Gastroesophageal sphincter (tissue), 3 donors: Measurements from ENCODE around the gene OR2M7.

Experiments
- POLR2A ChIP-seq, 2 donors: fragments of 450-650 bp; IDR thresholded peaks; one replicate each; pipeline ENCODE4 v1.6.1; 2017; ENCODE audit warnings: antibody characterized with exemption in 2 of 2, mild to moderate bottlenecking in 2 of 2, moderate library complexity in 1 of 2
- TF ChIP-seq, protein P1 (sequence below), 4 experiments: fragments of 200-600 bp in 2 of 4; fragments of 450-650 bp in 2 of 4; sonication (generic) in 1 of 4; IDR thresholded peaks; one replicate each; pipeline ENCODE4 v1.5.1; 2017 to 2019; ENCODE audit warnings: antibody characterized with exemption in 4 of 4, mild to moderate bottlenecking in 2 of 4, moderate library complexity in 2 of 4

DNA sequence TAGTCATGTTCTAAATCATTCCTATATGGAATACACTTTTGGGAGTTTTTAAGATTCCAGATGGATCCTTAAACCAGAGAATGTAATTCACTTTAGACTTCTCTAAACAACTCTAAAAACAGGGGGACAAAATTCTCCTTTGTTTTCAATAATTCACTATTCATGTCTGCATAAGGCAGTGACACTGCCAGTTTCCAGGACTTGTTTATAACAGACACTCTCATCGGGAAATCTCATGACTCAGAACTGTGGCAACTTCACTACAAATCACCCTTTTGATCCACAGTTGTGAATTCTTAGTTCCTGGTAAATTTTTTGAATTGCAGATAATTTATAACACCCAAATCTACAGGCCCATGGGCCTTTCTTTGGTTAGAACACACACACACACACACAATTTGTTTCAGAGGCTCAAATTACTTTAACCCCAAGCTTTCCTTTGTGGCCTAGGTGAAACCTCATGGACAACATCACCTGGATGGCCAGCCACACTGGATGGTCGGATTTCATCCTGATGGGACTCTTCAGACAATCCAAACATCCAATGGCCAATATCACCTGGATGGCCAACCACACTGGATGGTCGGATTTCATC is 36.9 kb upstream of the OR2M7 start, which contains the start of gene OR2T4:
- TF ChIP-seq, protein P1, sequence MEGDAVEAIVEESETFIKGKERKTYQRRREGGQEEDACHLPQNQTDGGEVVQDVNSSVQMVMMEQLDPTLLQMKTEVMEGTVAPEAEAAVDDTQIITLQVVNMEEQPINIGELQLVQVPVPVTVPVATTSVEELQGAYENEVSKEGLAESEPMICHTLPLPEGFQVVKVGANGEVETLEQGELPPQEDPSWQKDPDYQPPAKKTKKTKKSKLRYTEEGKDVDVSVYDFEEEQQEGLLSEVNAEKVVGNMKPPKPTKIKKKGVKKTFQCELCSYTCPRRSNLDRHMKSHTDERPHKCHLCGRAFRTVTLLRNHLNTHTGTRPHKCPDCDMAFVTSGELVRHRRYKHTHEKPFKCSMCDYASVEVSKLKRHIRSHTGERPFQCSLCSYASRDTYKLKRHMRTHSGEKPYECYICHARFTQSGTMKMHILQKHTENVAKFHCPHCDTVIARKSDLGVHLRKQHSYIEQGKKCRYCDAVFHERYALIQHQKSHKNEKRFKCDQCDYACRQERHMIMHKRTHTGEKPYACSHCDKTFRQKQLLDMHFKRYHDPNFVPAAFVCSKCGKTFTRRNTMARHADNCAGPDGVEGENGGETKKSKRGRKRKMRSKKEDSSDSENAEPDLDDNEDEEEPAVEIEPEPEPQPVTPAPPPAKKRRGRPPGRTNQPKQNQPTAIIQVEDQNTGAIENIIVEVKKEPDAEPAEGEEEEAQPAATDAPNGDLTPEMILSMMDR (IDR thresholded peaks at IDR 0.05): no peak
- TF ChIP-seq POLR2A (IDR thresholded peaks at IDR 0.05): no peak
